Fibroblast of mammary gland (primary cell): ENCODE data around the gene PBX2.

ENCODE experiments used
- DNase-seq: peaks from one replicate; pipeline ENCODE4 v3.0.0-alpha.2; 2010; ENCODE audit warnings: low read depth
- H3K4me3 ChIP-seq: 2 replicates; pipeline ENCODE4 v1.5.1; 2011; ENCODE audit warnings: low read depth, mild to moderate bottlenecking, low read length, moderate library complexity; ENCODE audit not compliant: control insufficient read depth
- TF ChIP-seq, protein P1 (sequence below): conservative IDR thresholded peaks from 2 replicates; pipeline ENCODE4 v1.5.1; 2011; ENCODE audit warnings: low read depth, low read length, inconsistent platforms; ENCODE audit not compliant: control insufficient read depth, insufficient read depth

Gene PBX2

GRCh38 chr6:32181915-32182529 lies 8.0 kb downstream of the PBX2 start:
- TF ChIP-seq, protein P1, sequence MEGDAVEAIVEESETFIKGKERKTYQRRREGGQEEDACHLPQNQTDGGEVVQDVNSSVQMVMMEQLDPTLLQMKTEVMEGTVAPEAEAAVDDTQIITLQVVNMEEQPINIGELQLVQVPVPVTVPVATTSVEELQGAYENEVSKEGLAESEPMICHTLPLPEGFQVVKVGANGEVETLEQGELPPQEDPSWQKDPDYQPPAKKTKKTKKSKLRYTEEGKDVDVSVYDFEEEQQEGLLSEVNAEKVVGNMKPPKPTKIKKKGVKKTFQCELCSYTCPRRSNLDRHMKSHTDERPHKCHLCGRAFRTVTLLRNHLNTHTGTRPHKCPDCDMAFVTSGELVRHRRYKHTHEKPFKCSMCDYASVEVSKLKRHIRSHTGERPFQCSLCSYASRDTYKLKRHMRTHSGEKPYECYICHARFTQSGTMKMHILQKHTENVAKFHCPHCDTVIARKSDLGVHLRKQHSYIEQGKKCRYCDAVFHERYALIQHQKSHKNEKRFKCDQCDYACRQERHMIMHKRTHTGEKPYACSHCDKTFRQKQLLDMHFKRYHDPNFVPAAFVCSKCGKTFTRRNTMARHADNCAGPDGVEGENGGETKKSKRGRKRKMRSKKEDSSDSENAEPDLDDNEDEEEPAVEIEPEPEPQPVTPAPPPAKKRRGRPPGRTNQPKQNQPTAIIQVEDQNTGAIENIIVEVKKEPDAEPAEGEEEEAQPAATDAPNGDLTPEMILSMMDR = no peak

GRCh38 chr6:32181148-32181702 lies 8.8 kb downstream of the PBX2 start:
- TF ChIP-seq, protein P1 = no peak
- no peak overlapping the region for H3K4me3 ChIP-seq
- no peak for DNase-seq

More at GRCh38 chr6:32181915-32182529, 8.0 kb downstream of the PBX2 start:
- no peak overlapping the region for H3K4me3 ChIP-seq
- no peak for DNase-seq

DNA sequence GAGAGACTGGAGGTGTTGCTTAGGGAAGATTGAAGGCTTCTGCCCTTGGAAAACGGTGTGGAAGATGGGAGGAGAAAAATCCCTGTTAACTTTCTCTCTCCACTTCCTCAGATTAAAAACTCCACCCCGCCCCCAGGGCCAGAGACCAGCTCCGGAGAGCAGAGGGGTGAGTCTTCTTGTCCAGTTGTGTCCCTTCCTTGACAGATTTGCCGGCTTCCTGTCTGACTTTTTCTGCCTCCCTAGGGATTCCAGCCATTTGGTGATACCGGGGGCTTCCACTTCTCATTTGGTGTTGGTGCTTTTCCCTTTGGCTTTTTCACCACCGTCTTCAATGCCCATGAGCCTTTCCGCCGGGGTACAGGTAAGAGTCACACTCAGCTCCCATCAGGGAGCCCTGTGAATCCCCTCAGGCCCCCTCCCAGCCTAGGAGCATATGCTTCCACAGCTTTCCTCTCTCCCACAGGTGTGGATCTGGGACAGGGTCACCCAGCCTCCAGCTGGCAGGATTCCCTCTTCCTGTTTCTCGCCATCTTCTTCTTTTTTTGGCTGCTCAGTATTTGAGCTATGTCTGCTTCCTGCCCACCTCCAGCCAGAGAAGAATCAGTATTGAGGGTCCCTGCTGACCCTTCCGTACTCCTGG lies 10.1 kb downstream of the PBX2 start:
- TF ChIP-seq, protein P1 = no peak
- H3K4me3 ChIP-seq = no peak overlapping the region
- DNase-seq = no peak

- no peak for DNase-seq
Measured at GRCh38 chr6:32178547-32179440, 11.2 kb downstream of the PBX2 start.

GRCh38 chr6:32177788-32178546 lies 12.0 kb downstream of the PBX2 start, which contains the start of gene RNF5:
TSS of gene RNF5 (plus strand) at chr6:32178405. CDS start at chr6:32178512, 107 bp downstream.
- peak within 1 kb of the TSS; percentile 94 for H3K4me3 ChIP-seq
- TF ChIP-seq, protein P1 = no peak
- peak; percentile 100 for DNase-seq

More at GRCh38 chr6:32178547-32179440, 11.2 kb downstream of the PBX2 start:
- peak overlapping the region; percentile 94 for H3K4me3 ChIP-seq
- TF ChIP-seq, protein P1 = no peak

DNA sequence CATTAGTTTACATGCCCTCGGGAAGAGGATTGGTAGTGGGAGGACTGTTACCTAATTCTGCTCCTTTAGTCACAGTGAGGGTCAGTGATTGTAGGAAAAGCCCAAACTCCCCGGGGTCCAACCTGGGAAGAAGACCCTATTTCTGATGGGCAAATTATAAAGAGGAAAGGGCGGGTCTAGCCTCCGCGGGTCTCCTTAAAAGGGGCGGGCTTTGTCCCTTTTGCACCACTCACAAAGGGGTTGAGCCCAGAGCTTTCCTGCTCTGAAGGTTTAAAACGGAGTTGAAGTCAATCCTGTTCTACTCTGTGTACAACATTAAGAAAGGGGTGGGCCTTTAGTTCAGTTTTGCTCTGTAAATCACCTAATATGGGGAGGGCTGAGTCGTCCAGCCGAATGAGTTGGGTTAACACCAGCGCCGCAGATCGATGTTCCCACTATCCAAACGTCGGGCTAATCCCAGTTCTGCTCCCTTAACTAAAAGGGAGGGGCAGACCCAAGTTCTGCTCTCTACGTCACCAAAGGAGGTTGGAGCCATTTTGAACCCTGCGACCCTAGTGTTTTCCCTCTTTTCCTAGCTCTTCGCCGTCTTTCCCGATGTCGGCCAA lies 12.7 kb downstream of the PBX2 start:
- peak overlapping the region; percentile 94 for H3K4me3 ChIP-seq
- DNase-seq = no peak
- TF ChIP-seq, protein P1 = no peak
